GM12878 (cell line): ENCODE results near the gene OR5AU1. TPM values are rescaled to one million over a fixed set of nuclear protein-coding genes. Genes with fewer than 3 reads are reported as not detected.

Experiments
- ATAC-seq: fragments of 200-7000 bp; cut with Tn5 transposase; 3 replicates; pipeline ENCODE4 v1.9.1; 2020; ENCODE audit warnings: mild to moderate bottlenecking, moderate library complexity
- BruUV-seq: library from RNA; stranded (reverse); fragments of 400-500 nt; replicated peaks from 2 replicates; lab custom pipeline; 2021; lab: Mats Ljungman, UMichigan
- CTCF ChIA-PET: fragments of 300-600 bp; sonication (Branson Sonifier 250); formaldehyde crosslinking; extraction: SDS; loops from one replicate; lab custom pipeline; 2021; ENCODE audit warnings: inconsistent platforms; lab: Yijun Ruan, JAX
- POLR2A ChIA-PET: fragments of 350-600 bp; formaldehyde crosslinking; extraction: SDS; loops from one replicate; lab custom pipeline; 2021; ENCODE audit warnings: inconsistent platforms; lab: Charles Lee
- RAD21 ChIA-PET: fragments of 300-600 bp; sonication (Branson Sonifier 250); formaldehyde crosslinking; loops from one replicate; lab custom pipeline; 2023; ENCODE audit warnings: antibody characterized with exemption; ENCODE audit not compliant: unreplicated experiment; lab: Charles Lee
- SMC1A ChIA-PET: fragments of 300-600 bp; sonication (Branson Sonifier 250); formaldehyde crosslinking; loops from one replicate; lab custom pipeline; 2023; ENCODE audit not compliant: unreplicated experiment, uncharacterized antibody; lab: Charles Lee
- DNase-seq: peaks from one replicate; pipeline ENCODE4 v3.0.0-alpha.2; 2011; ENCODE audit warnings: low read depth, low spot score
- FAIRE-seq: peaks from 3 replicates; lab custom pipeline; 2011; peaks lifted over from hg19 to GRCh38; lab: Jason Lieb, UNC
- H2AFZ ChIP-seq: 2 replicates; pipeline ENCODE4 v1.6.0; 2011; ENCODE audit warnings: low read depth, low read length, control low read depth; ENCODE audit not compliant: control insufficient read depth
- H3K27ac ChIP-seq: 2 replicates; pipeline ENCODE4 v1.5.1; 2011; ENCODE audit warnings: control low read depth; ENCODE audit not compliant: control insufficient read depth, insufficient read depth
- H3K27me3 ChIP-seq, 2 experiments: replicated peaks in 1 of 2; 2 replicates each; pipeline versions ENCODE4 v1.6.0 to v1.6.1; 2011; ENCODE audit warnings: low read length in 1 of 2; ENCODE audit not compliant: control insufficient read depth in 2 of 2, insufficient read depth in 2 of 2
- H3K36me3 ChIP-seq, 2 experiments: 2 replicates each; pipeline ENCODE4 v1.5.1; 2011; ENCODE audit warnings: low read length in 1 of 2; ENCODE audit not compliant: control insufficient read depth in 2 of 2, insufficient read depth in 2 of 2
- H3K4me1 ChIP-seq: 2 replicates; pipeline ENCODE4 v1.6.1; 2011; ENCODE audit warnings: mild to moderate bottlenecking, low read length, moderate library complexity, mixed read lengths; ENCODE audit not compliant: control insufficient read depth, insufficient read depth
- H3K4me2 ChIP-seq: 2 replicates; pipeline ENCODE4 v1.6.0; 2011; ENCODE audit warnings: control low read depth; ENCODE audit not compliant: control insufficient read depth, insufficient read depth
- H3K4me3 ChIP-seq: fragments of 200-600 bp; sonication (generic); 2 replicates; pipeline ENCODE4 v1.5.1; 2016
- H3K79me2 ChIP-seq: 2 replicates; pipeline ENCODE4 v1.6.0; 2011; ENCODE audit warnings: low read length; ENCODE audit not compliant: control insufficient read depth, insufficient read depth
- H3K9ac ChIP-seq: 2 replicates; pipeline ENCODE4 v1.8.0; 2011; ENCODE audit warnings: low read length, control low read depth, mixed read lengths; ENCODE audit not compliant: control insufficient read depth, insufficient read depth
- H3K9me3 ChIP-seq: replicated peaks from 3 replicates; pipeline ENCODE4 v1.5.1; 2011; ENCODE audit warnings: mild to moderate bottlenecking, low read length; ENCODE audit not compliant: control insufficient read depth, insufficient read depth
- H4K20me1 ChIP-seq: 2 replicates; pipeline ENCODE4 v1.6.0; 2011; ENCODE audit not compliant: control insufficient read depth, insufficient read depth
- E4F1 ChIP-seq: fragments of 450-650 bp; IDR thresholded peaks from 2 replicates; pipeline ENCODE4 v1.6.1; 2018; ENCODE audit warnings: borderline replicate concordance, mild to moderate bottlenecking; ENCODE audit not compliant: partially characterized antibody
- MYB ChIP-seq: fragments of 150-350 bp; IDR thresholded peaks from 2 replicates; pipeline ENCODE4 v1.6.1; 2014; ENCODE audit warnings: mild to moderate bottlenecking, low read depth, low read length, borderline replicate concordance
- PAX8 ChIP-seq: fragments of 450-650 bp; IDR thresholded peaks from 2 replicates; pipeline ENCODE4 v1.6.1; 2017; ENCODE audit warnings: mild to moderate bottlenecking, moderate library complexity
- USF1 ChIP-seq: IDR thresholded peaks from 2 replicates; pipeline ENCODE4 v1.6.1; 2011; ENCODE audit warnings: borderline replicate concordance, low read depth, mild to moderate bottlenecking, moderate library complexity, mixed read lengths, low read length; ENCODE audit not compliant: insufficient read depth; ENCODE audit errors: extremely low read length
- ZNF24 ChIP-seq: fragments of 450-650 bp; IDR thresholded peaks from 2 replicates; pipeline ENCODE4 v1.6.1; 2017; ENCODE audit warnings: antibody characterized with exemption, mild to moderate bottlenecking
- WGBS: methylation state at CpG from one replicate; pipeline ENCODE4 v1.1.6; 2016; ENCODE audit warnings: low lambda C conversion rate; ENCODE audit not compliant: insufficient replicate concordance, insufficient coverage; ENCODE audit errors: missing lambda C conversion rate; 5-methylcytosine and 5-hydroxymethylcytosine counted together
- in situ Hi-C: fragments of 300-500 bp; cut with MboI; formaldehyde crosslinking; loops from 9 replicates; pipeline ENCODE4 v1.14.3; 2018; ENCODE audit warnings: mixed read lengths
- intact Hi-C: fragments of 100-400 bp; cut with micrococcal nuclease; formaldehyde crosslinking; loops from one replicate; pipeline ENCODE4 v1.14.2; 2022; ENCODE audit not compliant: unreplicated experiment
- polyA plus RNA-seq, 11 experiments: library from polyadenylated mRNA; depleted of rRNA in 4 of 11; unstranded in 6 of 11; stranded (reverse) in 5 of 11; fragments of >200 nt; fragmentation: Nextera tagmentation in 4 of 11; fragmentation: Illumina TruSeq in 1 of 11; extraction: Ambion mirVana in 4 of 11; extraction: Trizol in 1 of 11; gene quantifications; 1 replicate in 1 of 11; 2 replicates in 10 of 11; pipeline versions ENCODE4 v1.2.1 to v1.2.3, GENCODE V29; 2011 to 2016; ENCODE audit warnings: inconsistent platforms in 2 of 11, missing spikeins in 2 of 11, low read depth in 1 of 11
- total RNA-seq, 4 experiments: library from RNA; depleted of rRNA in 3 of 4; stranded (reverse); fragments of >200 nt in 3 of 4; fragmentation: Illumina TruSeq in 1 of 4; extraction: Trizol in 1 of 4; gene quantifications; 2 replicates each; pipeline versions ENCODE4 v1.2.1 to v1.2.3, GENCODE V29; 2013 to 2021

OR5AU1 gene
- total and polyA plus RNA-seq, 10 of the 15 experiments (the other 5 are each of a cell fraction or from before 2014, with no cell fraction given) = not detected

GRCh38 chr14:21185491-21185890 lies 29.6 kb upstream of the OR5AU1 start:
- no peak overlapping the region for H3K4me2 ChIP-seq
- FAIRE-seq (no peak), DNase-seq (no peak)
- no TSS peak for BruUV-seq
- RAD21 ChIA-PET = no interaction called here
- H3K9ac ChIP-seq = no peak overlapping the region
- no peaks in the 10 kb centered on the region for H3K79me2 ChIP-seq
- no peaks in the 10 kb centered on the region for H4K20me1 ChIP-seq
- no peaks in the 10 kb centered on the region for H3K9me3 ChIP-seq
- H3K4me1 ChIP-seq = no peaks in the 10 kb centered on the region
- intact Hi-C loops = no loop called here
- WGBS = 24% methylated on average over 5 of the region's 5 CpGs
- CTCF ChIA-PET = no interaction called here
- SMC1A ChIA-PET = no interaction called here
- no peak overlapping the region for H3K27ac ChIP-seq
- no peak overlapping the region for H3K4me3 ChIP-seq
- no peaks in the 10 kb centered on the region for H3K36me3 ChIP-seq
- POLR2A ChIA-PET = interaction anchor here (0.7 kb wide), 2 partner anchors 9 to 197 kb away, joined by 3 to 5 read pairs; no protein-coding TSS in a partner anchor
- H3K27me3 ChIP-seq = no peaks in the 10 kb centered on the region
- TF ChIP-seq E4F1 (no peak), MYB (no peak), ZNF24 (no peak)
- TF ChIP-seq, all 136 proteins: peak for 0
- in situ Hi-C loops = no loop called here
- ATAC-seq = no peak
- no peak overlapping the region for H2AFZ ChIP-seq

GRCh38 chr14:21184254-21184653 lies 28.4 kb upstream of the OR5AU1 start:
- ATAC-seq = no peak
- RAD21 ChIA-PET = no interaction called here
- Histone ChIP-seq H3K4me1 (no peaks in the 10 kb centered on the region), H3K36me3 (no peaks in the 10 kb centered on the region)
- in situ Hi-C loops = no loop called here
- SMC1A ChIA-PET = no interaction called here
- POLR2A ChIA-PET = no interaction called here
- TF ChIP-seq PAX8 (no peak), USF1 (no peak)
- TF ChIP-seq, all 136 proteins: peak for 0
- FAIRE-seq (no peak), DNase-seq (no peak)
- no TSS peak for BruUV-seq
- Histone ChIP-seq H3K9ac (no peak overlapping the region), H4K20me1 (no peaks in the 10 kb centered on the region), H3K27ac (no peak overlapping the region), H2AFZ (no peak overlapping the region), H3K9me3 (no peaks in the 10 kb centered on the region), H3K79me2 (no peaks in the 10 kb centered on the region), H3K4me2 (no peak overlapping the region), H3K27me3 (no peaks in the 10 kb centered on the region), H3K4me3 (no peak overlapping the region)
- intact Hi-C loops = no loop called here
- CTCF ChIA-PET = interaction anchor here (1.5 kb wide), 1 partner anchor 48 kb away, joined by 3 read pairs; no protein-coding TSS in a partner anchor
- 4% methylated on average over 1 of the region's 1 CpG for WGBS
